Measurements from ENCODE around the gene DYNC1H1.
A peak's percentile ranks its signal among the peaks of the same experiment; 100 is the strongest.

The DYNC1H1 gene

GRCh38 chr14:102035914-102036313 lies 71.5 kb downstream of the DYNC1H1 start:
- DNase-seq (ENCODE audit: low spot score): no peak

- no peak for DNase-seq (ENCODE audit: low spot score)
Observed at GRCh38 chr14:102037686-102038085, 73.3 kb downstream of the DYNC1H1 start.

- no peak for DNase-seq (ENCODE audit: low spot score)
Observed at GRCh38 chr14:102039157-102039556, 74.8 kb downstream of the DYNC1H1 start.

DNA sequence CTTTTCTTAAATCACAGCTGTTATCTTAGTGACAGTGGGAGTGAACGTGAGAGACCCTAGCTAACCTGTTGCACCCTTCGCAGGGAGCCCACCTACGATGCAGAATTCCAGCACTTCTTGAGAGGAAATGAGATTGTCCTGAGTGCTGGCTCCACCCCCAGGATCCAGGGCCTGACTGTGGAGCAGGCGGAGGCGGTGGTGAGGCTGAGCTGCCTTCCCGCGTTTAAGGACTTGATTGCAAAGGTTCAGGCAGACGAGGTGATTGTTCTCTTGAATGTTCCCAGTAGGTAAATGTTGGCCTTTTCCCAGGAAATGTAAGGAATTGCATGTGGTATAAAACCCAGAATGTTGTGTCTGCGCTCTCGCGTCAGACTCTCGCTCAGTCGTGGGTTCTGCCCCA lies 75.8 kb downstream of the DYNC1H1 start:
- no peak for DNase-seq (ENCODE audit: low spot score)

DNA sequence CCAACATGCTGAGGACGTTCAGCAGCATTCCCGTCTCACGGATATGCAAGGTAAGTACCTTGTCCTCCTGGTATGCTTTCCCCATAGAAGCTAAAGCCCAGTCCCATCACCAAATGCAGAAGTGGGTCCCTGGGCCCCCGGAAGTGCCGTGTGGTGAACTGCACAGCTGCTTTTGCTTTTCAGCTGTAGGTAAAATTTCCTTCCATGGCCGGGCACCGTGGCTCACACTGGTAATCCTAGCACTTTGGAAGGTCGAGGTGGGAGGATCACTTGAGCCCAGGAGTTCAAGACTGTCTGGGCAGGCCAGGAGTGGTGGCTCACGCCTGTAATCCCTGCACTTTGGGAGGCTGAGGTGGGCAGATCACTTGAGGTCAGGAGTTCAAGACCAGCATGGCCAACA lies 78.3 kb downstream of the DYNC1H1 start:
- DNase-seq (ENCODE audit: low spot score): no peak

- DNase-seq (ENCODE audit: low spot score): no peak
Observed at GRCh38 chr14:102043251-102044025, 79.1 kb downstream of the DYNC1H1 start.

- DNase-seq (ENCODE audit: low spot score): no peak
Observed at GRCh38 chr14:102044566-102044965, 80.2 kb downstream of the DYNC1H1 start.

GRCh38 chr14:102046337-102047278 lies 82.2 kb downstream of the DYNC1H1 start:
- DNase-seq (ENCODE audit: low spot score): no peak

GRCh38 chr14:102047808-102048540 lies 83.6 kb downstream of the DYNC1H1 start:
- DNase-seq (ENCODE audit: low spot score): no peak

DNA sequence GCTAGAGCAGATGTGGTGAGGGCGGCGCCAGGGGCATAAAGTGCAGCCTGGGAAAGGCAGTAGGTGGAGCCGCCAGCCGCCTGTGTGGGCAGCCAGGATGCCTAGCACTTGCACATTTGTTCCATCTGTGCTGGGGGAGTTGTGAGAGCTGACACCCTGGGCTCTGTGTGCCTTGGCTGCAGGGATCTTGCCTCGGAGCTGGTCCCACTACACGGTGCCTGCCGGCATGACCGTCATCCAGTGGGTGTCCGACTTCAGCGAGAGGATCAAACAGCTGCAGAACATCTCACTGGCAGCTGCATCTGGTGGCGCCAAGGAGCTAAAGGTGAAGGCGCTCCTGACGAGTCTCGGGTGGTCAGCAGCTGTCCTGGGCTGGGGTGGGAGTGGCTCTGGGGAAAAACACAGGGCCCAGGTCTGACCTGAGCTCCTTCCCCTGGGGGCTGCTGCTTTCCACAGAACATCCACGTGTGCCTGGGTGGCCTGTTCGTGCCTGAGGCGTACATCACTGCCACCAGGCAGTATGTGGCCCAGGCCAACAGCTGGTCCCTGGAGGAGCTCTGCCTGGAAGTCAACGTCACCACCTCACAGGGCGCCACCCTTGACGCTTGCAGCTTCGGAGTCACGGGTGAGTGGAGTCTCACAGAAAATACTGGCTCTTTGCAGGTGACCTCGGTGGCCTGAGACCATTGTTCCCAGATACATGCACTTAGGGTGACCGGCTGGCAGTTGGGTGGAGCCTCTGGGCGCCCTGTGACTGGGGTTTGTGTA lies 85.1 kb downstream of the DYNC1H1 start:
- DNase-seq (ENCODE audit: low spot score): no peak

- no peak for DNase-seq (ENCODE audit: low spot score)
Observed at GRCh38 chr14:102050026-102050405, 85.6 kb downstream of the DYNC1H1 start.

- DNase-seq (ENCODE audit: low spot score): no peak
Observed at GRCh38 chr14:102050625-102051024, 86.3 kb downstream of the DYNC1H1 start.

GRCh38 chr14:102052522-102052921 lies 88.1 kb downstream of the DYNC1H1 start:
- no peak for DNase-seq (ENCODE audit: low spot score)

- no peak for DNase-seq (ENCODE audit: low spot score)
Observed at GRCh38 chr14:102055181-102055901, 91.0 kb downstream of the DYNC1H1 start.

DNA sequence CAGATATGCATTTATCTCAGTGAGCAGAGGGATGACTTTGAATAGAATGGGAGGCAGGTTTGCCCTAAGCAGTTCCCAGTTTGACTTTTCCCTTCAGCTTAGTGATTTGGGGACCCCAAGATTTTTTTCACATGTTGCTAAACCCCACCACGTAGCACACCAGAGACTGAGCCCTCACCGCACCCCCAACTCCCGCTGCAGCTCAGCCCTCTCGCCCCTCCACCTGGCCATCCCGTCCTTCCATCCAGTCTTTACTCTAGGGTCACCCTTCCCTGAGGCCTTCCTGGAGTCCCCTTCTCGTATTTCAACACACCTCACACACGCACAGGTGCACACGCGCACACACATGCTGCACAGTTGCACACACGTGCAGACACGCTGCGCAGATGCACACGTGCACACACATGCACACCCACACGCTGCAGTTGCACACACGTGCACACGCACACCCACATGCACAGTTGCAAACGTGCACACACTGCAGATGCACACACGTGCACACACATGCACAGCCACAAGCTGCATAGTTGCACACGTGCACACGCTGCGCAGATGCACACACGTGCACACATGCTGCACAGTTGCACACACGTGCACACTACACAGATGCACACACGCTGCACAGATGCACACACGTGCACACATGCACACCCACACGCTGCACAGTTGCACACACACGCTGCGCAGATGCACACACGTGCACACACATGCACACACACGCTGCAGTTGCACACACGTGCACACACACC lies 92.5 kb downstream of the DYNC1H1 start:
- DNase-seq (ENCODE audit: low spot score): no peak

GRCh38 chr14:102057480-102058114 lies 93.2 kb downstream of the DYNC1H1 start:
- no peak for DNase-seq (ENCODE audit: low spot score)

- peak; percentile 45 for DNase-seq (ENCODE audit: low spot score)
Observed at GRCh38 chr14:102058146-102058545, 93.8 kb downstream of the DYNC1H1 start.

DNA sequence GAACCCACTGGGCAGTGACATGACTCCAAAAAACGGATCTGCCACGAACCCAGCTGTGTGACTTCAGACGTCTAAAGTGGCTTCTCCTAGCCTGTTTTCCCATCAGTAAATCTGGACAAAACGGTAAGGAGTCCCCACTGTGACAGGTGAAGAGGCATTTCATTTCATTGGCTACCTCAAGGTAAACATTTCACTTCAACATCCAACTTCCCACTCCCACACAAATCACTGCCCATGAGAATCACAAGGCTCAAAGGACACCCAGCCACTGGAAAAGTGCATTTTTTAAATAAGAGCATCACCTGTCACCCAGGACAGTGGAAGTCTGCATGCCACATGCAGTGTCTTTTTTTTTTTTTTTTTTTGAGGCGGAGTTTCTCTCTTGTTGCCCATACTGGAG lies 94.6 kb downstream of the DYNC1H1 start:
- DNase-seq (ENCODE audit: low spot score): no peak

GRCh38 chr14:102063109-102063807 lies 98.9 kb downstream of the DYNC1H1 start:
- peak; percentile 88 for DNase-seq (ENCODE audit: low spot score)
